ENCODE results near the gene FAM118A. TPM values are rescaled to one million over a fixed set of nuclear protein-coding genes. Genes with fewer than 3 reads are reported as not detected.

Gene FAM118A
- total RNA-seq, 1 donor from 2014 or later: 18.3 TPM

DNA sequence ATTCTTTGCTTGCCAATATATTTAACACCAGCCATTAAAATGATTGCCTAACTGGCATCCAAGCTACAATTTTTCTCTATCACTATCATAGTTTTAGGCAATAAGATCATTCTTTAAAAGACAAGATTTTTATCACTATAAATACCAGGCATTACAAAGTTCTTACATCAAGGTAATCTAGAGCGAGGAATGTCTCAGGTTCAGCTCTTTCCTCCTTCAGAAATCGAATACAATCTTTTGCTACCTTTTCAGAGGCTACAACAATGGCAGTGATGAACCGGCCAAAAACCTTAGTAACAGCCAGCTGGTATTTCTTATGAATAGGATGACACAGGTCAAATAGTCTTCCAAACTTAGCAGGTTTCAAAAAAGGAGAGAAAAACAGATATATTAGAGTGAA lies 79.8 kb downstream of the FAM118A start:
- no peak for DNase-seq (ENCODE audit: low read depth)
- Histone ChIP-seq H3K9ac (ENCODE audit: low read length) (no peak overlapping the region), H3K36me3 (ENCODE audit: insufficient read depth, low read length) (no peaks in the 10 kb centered on the region), H3K4me3 (ENCODE audit: insufficient read depth, low read depth, low read length) (no peak overlapping the region), H4K20me1 (ENCODE audit: insufficient read depth, low read length) (no peaks in the 10 kb centered on the region), H3K4me1 (ENCODE audit: insufficient read depth, low read length) (no peaks in the 10 kb centered on the region), H2AFZ (ENCODE audit: low read depth, low read length) (no peak overlapping the region), H3K9me3 (ENCODE audit: insufficient read depth, low read depth, low read length) (no peaks in the 10 kb centered on the region), H3K27me3 (ENCODE audit: insufficient read depth, low read length) (peaks cover 5% of the 10 kb centered on the region), H3K27ac (ENCODE audit: low read depth, low read length) (no peak overlapping the region), H3K4me2 (ENCODE audit: low read length) (no peak overlapping the region), H3K79me2 (ENCODE audit: insufficient read depth, low read length) (no peaks in the 10 kb centered on the region)
- H3K36me3 Mint-ChIP-seq (ENCODE audit: low read depth, unreplicated experiment): no peaks in the 10 kb centered on the region
- H3K9me3 Mint-ChIP-seq (ENCODE audit: unreplicated experiment): no peaks in the 10 kb centered on the region
- no peaks in the 10 kb centered on the region for H3K4me1 Mint-ChIP-seq (ENCODE audit: low read depth, unreplicated experiment)
- H3K4me3 Mint-ChIP-seq (ENCODE audit: unreplicated experiment): no peak overlapping the region
- H3K27me3 Mint-ChIP-seq (ENCODE audit: low read depth, unreplicated experiment): peaks cover 8% of the 10 kb centered on the region
- no peak overlapping the region for H3K27ac Mint-ChIP-seq (ENCODE audit: unreplicated experiment)
- FAIRE-seq: no peak
- TF ChIP-seq EZH2 (IDR thresholded peaks at IDR 0.05; ENCODE audit: insufficient read depth, low read length): no peak
- TF ChIP-seq, protein P1, sequence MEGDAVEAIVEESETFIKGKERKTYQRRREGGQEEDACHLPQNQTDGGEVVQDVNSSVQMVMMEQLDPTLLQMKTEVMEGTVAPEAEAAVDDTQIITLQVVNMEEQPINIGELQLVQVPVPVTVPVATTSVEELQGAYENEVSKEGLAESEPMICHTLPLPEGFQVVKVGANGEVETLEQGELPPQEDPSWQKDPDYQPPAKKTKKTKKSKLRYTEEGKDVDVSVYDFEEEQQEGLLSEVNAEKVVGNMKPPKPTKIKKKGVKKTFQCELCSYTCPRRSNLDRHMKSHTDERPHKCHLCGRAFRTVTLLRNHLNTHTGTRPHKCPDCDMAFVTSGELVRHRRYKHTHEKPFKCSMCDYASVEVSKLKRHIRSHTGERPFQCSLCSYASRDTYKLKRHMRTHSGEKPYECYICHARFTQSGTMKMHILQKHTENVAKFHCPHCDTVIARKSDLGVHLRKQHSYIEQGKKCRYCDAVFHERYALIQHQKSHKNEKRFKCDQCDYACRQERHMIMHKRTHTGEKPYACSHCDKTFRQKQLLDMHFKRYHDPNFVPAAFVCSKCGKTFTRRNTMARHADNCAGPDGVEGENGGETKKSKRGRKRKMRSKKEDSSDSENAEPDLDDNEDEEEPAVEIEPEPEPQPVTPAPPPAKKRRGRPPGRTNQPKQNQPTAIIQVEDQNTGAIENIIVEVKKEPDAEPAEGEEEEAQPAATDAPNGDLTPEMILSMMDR (IDR thresholded peaks at IDR 0.05; ENCODE audit: insufficient read depth, low read depth, low read length): no peak

Other genes starting within 250 kb of the FAM118A start
- gene NUP50, start 146.0 kb upstream of the FAM118A start, total RNA-seq: 49.6 and 56.4 TPM in 2 replicates
- 107 and 117 TPM in 2 replicates for gene KIAA0930, start 69.0 kb upstream of the FAM118A start, total RNA-seq
- gene UPK3A, start 25.0 kb upstream of the FAM118A start, total RNA-seq: not detected in 2 replicates
- gene SMC1B, start 103.7 kb downstream of the FAM118A start, total RNA-seq: not detected in 2 replicates
- gene RIBC2, start 103.8 kb downstream of the FAM118A start, total RNA-seq: not detected in 2 replicates
- 69.2 and 72.5 TPM in 2 replicates for gene FBLN1, start 192.9 kb downstream of the FAM118A start, total RNA-seq

Measured in astrocyte (in vitro differentiated cells and primary cell).